ENCODE results near the gene SGO2. TPM values are rescaled to one million over a fixed set of nuclear protein-coding genes. Genes with fewer than 3 reads are reported as not detected.
A peak's percentile ranks its signal among the peaks of the same experiment; 100 is the strongest.

SGO2 gene
- total RNA-seq, 1 donor from 2014 or later, result 2.8 TPM

- H3K27me3 ChIP-seq (ENCODE audit: low read depth), result no peaks in the 10 kb centered on the region
- ATAC-seq, result no peak
These were observed 87.7 kb downstream of the SGO2 start for GRCh38 chr2:200613692-200614091.

GRCh38 chr2:200614249-200614648, 88.2 kb downstream of the SGO2 start:
- TF ChIP-seq CTCF (IDR thresholded peaks at IDR 0.05), result no peak
- intact Hi-C loops (cut with DNase I), result no loop called here

More at GRCh38 chr2:200613692-200614091, 87.7 kb downstream of the SGO2 start:
- no peak overlapping the region for H3K27ac ChIP-seq
- intact Hi-C loops (cut with DNase I), result no loop called here
- H3K36me3 ChIP-seq, result peaks cover 9% of the 10 kb centered on the region
- no peaks in the 10 kb centered on the region for H3K4me1 ChIP-seq
- no peak for TF ChIP-seq CTCF (IDR thresholded peaks at IDR 0.05)
- DNase-seq, result no peak
- H3K9me3 ChIP-seq, result no peaks in the 10 kb centered on the region
- no peak overlapping the region for H3K4me3 ChIP-seq

GRCh38 chr2:200615247-200615646, 89.2 kb downstream of the SGO2 start:
- intact Hi-C loops (cut with DNase I), result no loop called here
- Histone ChIP-seq H3K9me3 (no peaks in the 10 kb centered on the region), H3K36me3 (peaks cover 9% of the 10 kb centered on the region), H3K27ac (no peak overlapping the region), H3K27me3 (ENCODE audit: low read depth) (no peaks in the 10 kb centered on the region), H3K4me3 (no peak overlapping the region), H3K4me1 (no peaks in the 10 kb centered on the region)
- TF ChIP-seq CTCF (IDR thresholded peaks at IDR 0.05), result no peak
- no peak for DNase-seq
- ATAC-seq, result peak; percentile 54 to 65

More at GRCh38 chr2:200614249-200614648, 88.2 kb downstream of the SGO2 start:
- DNase-seq (no peak), ATAC-seq (no peak)
- Histone ChIP-seq H3K27me3 (ENCODE audit: low read depth) (no peaks in the 10 kb centered on the region), H3K36me3 (peaks cover 9% of the 10 kb centered on the region), H3K4me1 (no peaks in the 10 kb centered on the region), H3K9me3 (no peaks in the 10 kb centered on the region), H3K27ac (no peak overlapping the region), H3K4me3 (no peak overlapping the region)

GRCh38 chr2:200616193-200616592, 90.2 kb downstream of the SGO2 start:
- TF ChIP-seq CTCF (IDR thresholded peaks at IDR 0.05), result no peak
- Histone ChIP-seq H3K9me3 (no peaks in the 10 kb centered on the region), H3K27ac (no peak overlapping the region), H3K36me3 (peaks cover 9% of the 10 kb centered on the region), H3K4me3 (no peak overlapping the region), H3K4me1 (no peaks in the 10 kb centered on the region), H3K27me3 (ENCODE audit: low read depth) (no peaks in the 10 kb centered on the region)
- DNase-seq (no peak), ATAC-seq (peak; percentile 41 to 61)
- intact Hi-C loops (cut with DNase I), result no loop called here

GRCh38 chr2:200616656-200617055, 90.6 kb downstream of the SGO2 start:
- Histone ChIP-seq H3K27ac (no peak overlapping the region), H3K4me1 (no peaks in the 10 kb centered on the region), H3K4me3 (no peak overlapping the region), H3K36me3 (peaks cover 9% of the 10 kb centered on the region), H3K9me3 (no peaks in the 10 kb centered on the region), H3K27me3 (ENCODE audit: low read depth) (no peaks in the 10 kb centered on the region)
- TF ChIP-seq CTCF (IDR thresholded peaks at IDR 0.05), result no peak
- intact Hi-C loops (cut with DNase I), result no loop called here
- ATAC-seq (no peak), DNase-seq (no peak)
